NCI-H1417 (cell line): ENCODE data around the gene MAPKAPK3.
A peak's percentile ranks its signal among the peaks of the same experiment; 100 is the strongest.

Experiments used
- DNase-seq, 3 experiments: peaks; one replicate each; lab custom pipeline; 2025; lab: John Stamatoyannopoulos, UW

MAPKAPK3 gene

DNA sequence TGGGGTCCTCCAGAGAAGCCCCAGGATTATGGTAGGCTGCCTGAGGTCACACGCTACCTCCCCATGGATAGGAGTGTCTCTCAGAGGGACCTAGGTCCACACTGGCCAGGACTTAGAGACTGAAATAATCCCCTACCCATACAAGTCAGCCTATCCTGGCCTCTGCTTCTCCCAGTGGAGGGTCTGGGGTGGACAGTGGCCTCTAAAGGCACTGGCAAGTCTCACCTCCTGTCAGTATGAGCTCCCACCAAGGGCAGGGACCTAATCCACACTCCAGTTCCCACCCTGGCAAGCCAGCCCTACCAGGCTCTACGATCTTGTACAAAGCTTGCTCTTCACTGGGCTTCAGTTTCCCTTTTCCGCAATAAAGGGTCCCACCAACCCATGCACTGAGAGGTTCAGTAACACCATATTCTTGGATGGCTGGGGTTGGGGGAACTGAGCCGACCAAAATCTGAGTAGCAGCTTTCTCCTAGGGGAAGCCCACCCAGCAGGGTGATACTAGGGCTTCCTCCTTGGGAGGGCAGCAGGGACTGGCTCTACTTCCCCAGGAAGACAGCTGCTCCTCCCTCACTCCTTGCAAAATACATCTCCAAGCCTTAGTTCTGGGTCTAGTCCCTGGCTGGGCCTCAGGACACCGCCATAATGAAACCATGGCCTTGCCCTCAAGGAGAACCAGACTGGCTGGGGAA lies 7.7 kb upstream of the MAPKAPK3 start:
- DNase-seq = no peak

DNA sequence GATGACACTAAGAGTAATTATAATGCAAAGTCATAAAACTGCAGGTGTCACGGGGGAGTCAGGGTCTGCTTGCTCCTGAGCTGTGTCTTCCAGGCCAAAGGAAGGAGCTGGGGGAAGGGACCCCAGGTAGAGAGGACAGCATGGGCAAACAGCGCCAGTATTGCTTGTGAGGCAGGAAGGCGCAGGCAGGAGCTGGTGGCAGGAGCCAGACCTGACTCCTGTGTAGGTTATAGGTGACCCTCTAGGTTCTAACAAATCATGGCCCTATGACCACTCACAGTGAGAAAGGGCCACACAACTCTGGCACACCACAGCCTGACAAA lies 7.2 kb upstream of the MAPKAPK3 start:
- DNase-seq = no peak

DNA sequence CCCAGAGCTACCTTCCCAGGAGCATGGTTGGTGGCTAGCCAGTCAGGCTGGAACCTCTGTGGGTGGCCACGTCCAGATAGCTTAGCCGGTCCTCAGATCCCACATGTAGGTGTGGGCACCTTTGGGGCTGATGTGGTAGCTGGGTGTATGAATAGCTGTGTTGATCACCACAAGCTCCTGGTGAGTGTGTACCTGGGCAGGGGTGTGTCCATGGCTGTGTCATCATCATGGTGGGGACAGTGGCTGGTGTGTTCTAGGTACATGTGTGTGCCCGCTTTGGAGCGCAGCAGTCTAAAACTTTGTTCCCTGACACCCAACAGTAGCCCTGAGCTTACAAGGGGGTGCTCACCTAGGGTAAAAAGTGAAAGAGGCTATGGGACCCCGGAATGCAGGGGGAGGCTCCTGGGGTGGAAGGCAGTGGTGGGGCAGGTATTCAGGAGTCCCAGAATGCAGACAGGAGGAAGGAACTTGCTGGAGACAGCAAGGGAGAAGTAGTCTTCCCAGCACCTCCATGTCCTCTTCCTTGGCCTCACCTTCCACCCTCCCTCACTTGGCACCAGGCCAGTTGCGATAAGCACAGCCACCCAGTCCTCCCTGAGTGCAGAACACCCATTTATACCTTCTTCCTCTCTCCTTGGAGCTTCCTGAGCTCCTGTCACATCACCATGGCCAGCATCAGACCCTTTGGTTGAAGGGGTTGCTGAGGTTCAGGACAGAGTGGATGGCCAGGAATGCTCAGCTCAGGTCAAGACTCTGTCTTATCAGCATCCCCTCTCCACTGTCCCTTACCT lies 6.6 kb upstream of the MAPKAPK3 start:
- DNase-seq = no peak

DNA sequence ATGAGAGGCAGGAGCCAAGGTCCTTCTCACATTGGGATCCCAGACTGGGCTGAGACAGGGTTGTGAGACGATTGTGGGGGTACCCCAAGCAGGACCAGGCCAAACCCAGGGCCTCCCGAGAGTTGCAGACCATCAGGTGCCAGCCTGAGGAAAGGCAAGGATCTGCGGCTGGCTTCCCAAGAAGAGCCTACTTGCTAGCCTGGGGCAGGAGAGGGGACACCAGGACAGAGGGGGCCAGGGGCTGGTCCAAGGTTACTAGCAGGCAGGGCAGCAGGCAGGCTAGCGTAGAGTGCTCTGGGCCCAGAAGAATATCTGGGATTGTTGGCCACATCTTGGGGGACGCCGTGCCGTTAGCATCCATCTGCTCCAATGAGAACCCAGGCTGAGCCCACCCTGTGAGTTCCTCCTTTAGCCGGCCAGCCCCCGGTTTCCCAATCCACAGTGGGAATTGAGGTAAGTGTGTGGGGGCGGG lies 5.9 kb upstream of the MAPKAPK3 start:
- no peak for DNase-seq

DNA sequence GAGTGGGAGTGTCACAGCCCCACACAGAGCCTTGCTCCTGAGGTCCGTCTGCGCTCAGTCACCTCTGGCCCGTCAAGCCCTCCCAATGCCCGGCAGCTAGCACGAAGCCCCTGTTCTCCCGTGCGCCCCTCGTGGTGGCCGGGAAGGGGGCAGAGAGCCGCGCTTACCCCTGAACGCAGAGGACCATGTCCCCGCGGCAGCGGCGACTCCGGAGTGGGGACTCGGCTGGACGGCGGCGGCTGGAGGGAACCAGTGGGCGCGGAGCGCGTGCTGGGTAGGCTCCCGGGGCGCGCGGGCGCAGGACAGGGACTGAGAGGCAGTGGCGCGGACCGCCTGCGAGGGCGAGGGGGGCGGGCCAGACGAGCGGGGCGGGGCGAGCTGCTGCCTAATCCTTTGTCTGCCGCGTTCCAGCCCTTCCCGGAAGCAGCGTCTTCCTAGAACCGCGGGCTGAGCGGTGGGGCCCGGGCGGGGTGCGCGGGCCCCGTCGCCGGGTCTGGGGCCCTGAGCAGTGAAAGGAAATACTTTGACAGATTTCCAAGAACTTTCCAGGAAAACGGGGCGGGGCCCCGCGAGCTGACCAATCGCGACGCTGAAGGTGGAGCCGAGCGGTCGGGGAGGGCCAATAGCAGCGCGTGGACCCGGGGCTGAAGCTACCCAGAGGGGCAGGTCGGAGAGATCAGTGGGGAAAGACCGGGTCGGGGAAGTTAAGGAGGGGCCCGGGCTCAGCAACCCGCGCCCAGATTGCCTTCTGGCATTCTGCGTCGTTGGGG lies 5.3 kb upstream of the MAPKAPK3 start, which contains the start of gene CISH:
Gene CISH, minus strand, starts transcription at position 311 of the 770 bp plus-strand sequence. Its CDS starts 124 bp downstream, at position 187.
- peak; percentile 74 to 89 (median 89) for DNase-seq

DNA sequence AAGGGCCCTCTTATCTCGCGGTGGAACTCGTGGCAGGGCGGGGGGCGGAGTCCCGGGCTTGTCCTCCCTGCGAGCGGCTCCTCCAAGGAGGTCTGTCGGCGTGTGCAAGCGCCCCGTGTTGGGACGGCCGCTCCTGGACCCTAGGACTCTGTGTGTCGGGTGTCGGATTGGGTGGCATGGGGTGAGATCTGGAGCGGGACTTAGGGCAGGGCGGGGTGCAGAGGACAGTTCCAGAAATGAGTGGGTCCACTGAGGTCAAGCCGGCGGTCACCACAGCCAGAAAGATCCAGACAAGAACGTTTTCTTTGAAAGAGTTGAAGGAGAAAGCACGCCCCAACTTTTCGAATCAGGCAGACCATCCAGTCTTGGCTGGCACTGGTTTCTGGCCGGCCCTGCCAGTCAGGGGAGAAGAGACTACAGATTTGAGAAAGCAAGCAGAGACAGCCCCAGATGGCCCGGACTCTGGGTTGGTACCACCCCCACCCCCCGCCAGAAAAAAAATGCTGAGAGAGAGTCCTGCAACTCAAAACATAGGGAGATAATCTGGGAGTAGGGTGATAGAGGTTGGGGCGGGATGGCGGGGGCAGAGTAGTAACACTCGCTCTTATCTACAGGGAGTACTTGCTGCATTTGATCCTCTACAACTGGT lies 4.6 kb upstream of the MAPKAPK3 start:
- DNase-seq = no peak

DNA sequence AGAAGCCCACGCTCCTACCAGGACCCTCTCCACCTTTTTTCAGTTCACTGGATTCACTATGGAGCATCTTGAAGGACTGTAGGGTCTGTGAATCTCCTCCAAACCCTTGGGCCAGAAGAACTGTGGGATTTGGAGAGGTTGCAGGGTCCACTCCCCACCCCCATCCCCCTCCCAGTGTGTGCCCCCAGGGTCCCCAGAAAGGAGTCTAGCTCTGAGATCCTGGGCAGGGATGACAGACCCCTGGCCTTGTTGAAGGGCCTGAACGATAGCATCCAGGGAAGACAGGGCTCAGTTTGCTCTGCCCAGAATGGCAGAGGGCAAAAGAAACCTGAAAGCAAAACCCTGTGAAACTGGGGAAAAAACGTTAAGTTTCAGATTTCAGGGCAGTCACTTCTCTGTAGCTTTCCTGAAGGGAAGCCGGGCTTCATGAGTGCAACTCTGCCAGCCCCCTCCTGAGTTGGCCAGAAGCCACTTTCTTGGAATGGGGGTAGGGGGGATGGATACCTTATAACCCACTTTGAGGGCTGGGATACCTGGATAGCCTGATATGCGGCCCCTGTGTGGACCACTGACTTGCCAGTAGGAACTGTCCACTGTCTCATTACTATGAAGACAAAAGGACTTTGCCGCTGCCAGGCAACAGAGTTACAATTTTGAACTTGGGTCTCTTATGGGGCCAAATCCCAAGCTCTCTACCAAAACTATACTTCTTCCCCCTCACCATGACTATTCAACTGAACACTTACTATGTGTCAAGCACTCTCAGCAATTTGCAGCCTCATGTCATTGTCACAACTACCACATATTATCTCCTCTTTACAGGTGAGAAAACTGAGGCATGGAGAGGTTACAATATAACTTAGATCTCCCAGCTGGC lies 3.7 kb upstream of the MAPKAPK3 start:
- no peak for DNase-seq

DNA sequence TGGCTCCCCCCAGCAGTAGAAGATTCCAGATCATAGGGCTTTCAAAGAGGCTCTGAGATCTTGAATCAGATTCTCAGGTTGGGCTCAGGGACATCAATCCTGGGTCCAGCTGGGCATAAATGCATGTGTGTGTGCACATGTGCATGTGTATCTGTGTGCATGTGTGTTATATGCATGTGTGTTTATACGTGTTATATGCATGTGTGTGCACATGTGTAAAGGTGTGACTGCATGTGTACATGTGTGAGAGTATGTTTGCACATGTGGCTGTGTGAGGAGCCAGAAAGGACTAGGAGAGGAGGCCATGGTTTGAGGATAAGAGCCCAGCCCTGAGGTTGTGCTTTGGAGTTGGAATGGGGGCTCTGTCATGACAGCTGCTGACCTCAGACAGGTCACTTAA lies 1.8 kb upstream of the MAPKAPK3 start:
- DNase-seq = no peak

DNA sequence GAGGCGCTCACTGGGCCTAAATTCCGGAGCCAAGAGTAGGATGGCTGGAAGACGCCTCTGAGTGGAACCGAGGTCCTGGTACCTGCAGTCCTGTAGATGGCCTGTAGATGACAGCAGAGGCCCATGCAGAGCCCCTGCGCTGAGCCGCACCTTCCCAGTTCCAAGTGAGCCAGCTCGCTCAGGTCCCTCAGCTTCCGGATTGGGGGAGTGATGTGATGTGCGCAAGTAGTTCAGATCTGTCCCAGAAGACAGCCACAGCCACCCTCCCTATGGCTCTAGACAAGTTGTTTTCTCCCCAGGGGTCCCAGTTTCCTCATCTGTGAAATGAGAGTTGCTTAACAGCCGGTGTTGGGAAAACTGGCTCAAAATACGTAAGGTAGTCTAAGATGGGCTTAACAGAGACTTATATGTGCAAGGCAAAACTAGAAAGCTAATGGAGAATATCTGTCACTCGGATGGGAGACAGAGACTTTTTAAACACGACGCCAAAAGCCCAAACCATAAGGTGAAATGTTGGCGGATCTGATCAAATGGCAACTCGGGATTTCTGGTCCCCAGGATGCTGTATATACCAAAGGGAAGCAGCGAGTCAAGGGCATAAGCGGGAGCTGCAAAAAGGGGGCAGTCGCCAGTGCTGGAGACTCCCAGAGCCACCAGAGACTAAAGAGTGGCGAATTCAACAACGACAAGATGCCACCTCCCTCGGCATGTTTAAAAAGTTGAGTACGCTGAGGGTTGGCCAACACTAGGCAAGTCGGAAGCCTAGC lies 765 bp upstream of the MAPKAPK3 start:
- peak; percentile 66 to 84 (median 73) for DNase-seq

DNA sequence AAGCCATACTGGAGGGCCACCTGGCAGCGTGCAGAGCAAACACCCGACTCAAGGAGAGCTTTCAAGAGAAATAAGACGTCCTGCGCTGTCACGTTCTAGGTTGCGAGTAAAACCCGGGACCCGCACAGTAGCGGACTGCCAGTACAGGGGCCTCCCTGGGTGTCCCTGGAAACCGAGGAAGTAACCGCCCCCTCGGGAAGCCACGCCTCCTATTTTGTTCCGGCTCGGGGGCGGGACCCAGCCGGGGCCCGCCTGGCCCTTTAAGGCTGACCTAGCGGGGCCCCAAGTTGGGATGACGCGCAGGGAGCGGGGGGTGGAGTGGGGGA lies 218 bp upstream of the MAPKAPK3 start:
- DNase-seq = peak; percentile 77 to 85 (median 79)

DNA sequence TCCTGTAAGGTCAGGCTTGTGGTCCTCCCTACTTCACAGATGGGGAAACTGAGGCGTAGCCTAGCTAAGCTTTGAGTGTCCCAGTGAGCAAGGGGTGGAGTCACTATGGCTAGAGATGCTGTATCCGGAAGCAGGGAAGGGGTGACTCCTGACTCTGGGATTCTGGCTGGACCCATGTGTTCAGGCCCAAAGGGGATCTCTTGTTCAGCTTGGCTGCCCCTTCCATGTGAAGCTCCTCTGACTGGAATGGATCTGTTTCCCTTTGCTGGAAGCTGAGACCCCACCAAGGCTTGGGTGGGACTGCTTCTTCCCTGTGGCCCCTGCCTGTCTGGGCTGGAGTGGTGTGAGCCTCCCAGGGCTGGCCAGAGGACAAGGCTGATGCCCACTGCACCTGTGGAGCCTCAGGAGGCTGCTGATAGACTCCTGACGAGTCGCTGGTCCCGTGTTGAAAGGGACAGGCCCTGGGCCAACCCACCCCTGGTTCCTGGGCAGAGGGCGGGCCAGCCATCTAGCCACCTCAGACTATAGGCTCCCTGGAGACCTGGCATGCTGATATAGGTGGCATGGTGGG lies 1.0 kb downstream of the MAPKAPK3 start:
- DNase-seq = no peak

DNA sequence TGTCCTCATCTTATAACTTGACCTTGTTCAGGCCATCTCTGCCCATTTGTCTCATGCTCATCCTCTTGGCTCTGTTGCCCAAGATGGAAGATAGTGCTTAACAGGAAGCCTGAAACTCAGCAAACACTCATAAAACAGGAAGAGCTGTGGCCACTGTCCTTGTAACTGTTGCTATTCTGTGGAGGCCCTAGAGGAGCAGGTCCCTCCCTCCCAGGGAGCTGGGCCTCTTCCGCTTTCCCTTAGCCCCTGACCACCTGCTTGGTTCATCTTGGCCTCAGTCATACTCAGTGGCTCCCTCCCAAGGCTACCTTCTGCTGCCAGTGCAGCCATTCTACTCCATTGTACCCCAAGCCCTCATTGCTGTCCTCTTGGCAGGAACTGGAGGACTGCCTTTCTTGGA lies 3.5 kb downstream of the MAPKAPK3 start:
- no peak for DNase-seq

DNA sequence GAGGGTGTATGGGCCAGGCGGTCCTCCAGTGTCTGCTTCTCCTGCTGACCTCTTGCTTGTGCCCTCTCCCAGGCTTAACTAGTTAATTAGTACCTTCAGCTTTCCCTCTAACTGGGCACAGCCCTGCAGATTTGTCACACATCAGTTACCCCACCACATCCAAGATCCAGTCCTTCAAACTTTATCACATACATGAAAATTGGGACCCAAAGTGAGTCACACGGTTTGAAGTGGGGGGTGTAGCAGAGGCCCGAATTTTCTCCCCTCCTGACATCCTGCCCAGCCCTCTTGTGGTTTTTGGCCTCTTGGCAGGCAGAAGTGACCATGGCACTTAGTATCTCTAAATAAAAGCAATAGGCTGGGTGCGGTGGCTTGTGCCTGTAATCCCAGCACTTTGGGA lies 3.9 kb downstream of the MAPKAPK3 start:
- DNase-seq = no peak

DNA sequence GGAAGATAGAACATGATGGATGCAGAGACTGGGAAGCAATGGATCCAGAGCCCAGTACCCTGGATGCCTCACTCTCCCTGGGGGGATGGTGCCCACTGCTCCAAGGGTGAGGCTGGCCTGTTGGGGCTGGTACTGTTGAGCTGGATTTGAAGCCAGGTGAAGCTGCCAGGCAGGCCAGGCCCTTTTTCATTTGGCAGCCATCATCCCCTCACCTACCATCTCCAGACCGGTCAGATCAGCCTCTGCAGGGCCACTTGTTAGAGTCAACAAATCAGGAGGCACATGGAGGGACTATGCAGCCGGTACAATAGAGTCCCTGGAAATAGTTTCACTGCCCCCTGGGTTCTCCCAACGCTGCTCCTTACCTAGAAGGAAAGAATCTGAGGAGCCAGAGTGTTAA lies 5.9 kb downstream of the MAPKAPK3 start:
- no peak for DNase-seq

DNA sequence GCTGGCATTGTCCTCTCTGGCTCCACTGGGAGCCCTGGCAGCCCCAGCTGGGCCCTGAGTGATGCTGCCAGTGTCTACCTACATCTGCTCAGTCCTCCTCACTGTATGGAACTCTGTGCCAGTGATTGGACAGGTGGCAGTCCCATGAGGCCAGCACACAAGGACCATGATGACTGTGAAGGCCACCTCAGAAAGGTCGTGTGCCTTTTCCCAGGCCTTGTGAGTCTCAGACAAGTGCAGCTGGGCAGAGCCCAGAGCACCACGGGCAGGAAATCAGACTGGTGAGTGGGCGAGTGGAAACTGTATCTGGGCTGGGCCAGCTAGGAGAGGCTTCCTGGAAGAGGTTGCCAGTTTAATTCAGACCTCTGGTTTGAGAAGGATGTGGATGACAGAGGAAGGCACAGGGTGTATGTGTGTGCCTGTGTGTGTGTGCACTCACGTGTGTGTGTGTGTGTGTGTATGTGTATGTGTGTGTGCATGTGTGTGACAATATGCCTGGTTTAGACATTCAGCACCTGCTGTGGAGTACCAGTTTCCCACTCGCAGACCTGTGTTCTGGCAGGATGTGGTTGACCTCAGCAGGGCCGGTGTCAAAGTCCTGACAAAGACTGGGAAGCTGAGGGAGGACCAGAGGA lies 7.0 kb downstream of the MAPKAPK3 start:
- no peak for DNase-seq

DNA sequence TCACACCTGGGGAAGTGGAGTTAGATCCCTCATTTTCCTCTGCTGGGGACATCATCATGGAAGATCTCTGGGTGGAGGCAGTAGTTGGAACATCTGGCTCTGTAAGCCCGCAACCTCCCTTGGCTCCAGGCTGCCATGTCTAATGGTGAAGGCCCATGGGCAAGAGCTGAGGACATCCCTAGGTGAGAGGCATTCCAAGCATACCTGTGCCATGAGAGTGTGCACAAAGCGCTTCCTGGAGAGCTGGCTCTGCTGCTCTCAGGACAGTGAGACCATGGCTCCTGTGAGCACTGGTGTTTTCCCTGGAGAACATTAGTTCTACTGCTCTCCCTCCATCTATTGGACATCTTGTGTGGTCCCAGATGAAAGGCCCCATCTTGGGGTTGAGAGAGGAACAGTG lies 7.7 kb downstream of the MAPKAPK3 start:
- DNase-seq = no peak

DNA sequence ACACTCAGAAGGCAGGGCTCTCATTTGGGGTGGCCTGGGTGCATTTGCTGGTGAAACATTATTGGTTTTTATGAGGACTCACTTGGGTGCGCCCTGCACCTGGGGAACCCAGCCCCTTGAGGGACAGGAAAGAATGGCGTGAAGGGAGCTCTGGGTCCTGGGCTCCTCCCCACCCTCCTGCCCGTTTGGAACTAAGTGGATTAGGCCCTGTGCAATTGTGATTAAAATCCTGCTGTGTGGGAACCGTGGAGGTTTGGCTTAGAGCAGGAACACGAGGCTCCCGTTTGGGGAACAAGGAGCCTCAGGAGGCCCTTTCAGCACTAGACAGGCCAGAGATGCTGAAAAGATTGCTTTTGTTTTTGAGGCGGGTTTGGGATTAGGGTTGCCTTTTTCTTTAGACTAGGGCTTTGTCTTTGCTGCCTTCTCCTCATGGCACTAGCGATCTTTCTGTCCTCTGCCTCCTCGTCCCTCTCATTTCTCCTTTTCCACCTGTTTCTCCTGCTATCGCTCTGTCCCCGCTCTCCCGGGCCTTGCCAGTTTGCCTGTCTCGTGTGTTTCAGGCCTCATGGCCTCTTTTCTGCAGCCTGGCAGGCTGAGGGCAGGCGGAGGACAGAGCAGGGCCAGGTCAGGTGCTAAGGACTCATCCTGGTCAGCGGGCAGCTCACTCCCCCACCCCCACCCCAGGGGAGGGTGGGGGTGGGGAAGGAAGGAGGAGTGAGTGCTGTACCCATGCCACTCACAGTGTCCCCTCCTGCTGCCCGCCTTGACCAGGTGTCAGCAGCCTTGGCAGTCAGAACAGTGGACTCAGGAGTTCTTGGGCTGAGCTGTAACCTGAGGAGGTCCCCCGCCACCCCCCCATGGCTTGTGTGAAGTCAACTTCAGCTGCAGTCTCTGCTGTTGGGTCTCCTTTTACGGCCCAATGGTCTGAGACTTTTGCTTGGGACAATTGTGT lies 8.6 kb downstream of the MAPKAPK3 start:
- no peak for DNase-seq

DNA sequence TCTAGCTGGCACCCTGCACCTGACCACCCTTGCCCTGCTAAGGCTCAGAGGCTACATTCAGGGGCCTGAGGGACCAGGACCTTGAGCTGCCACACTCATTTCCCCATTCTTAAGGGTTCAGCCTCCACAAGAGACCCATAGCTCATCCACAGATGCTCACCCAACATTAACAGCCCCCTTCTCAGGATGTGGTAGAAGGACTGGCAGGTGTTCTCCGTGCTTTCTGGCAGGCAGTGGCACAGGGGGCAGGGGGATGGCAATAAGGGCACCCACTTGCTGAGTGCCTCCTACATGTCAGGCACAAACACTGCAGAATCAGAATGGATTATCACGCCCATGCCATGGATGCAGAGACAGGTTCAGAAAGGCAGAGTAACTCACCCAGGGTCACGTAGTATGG lies 9.4 kb downstream of the MAPKAPK3 start:
- no peak for DNase-seq
